Activated CD8-positive, alpha-beta T cell treated with anti-CD3 and anti-CD28 coated beads, Interleukin-2, amount 10 ng/mL, durations not matched to agents 7 days and 5 days (primary cell): ENCODE data around the gene HOXA10. TPM values are rescaled to one million over a fixed set of nuclear protein-coding genes. Genes with fewer than 3 reads are reported as not detected.

Experiments used
- ATAC-seq: fragments of 150-1000 bp; cut with Tn5 transposase; one replicate; pipeline ENCODE4 v1.10.0; 2021; ENCODE audit warnings: moderate library complexity
- CTCF ChIA-PET: fragments of 350-600 bp; sonication (Branson Sonifier 250); formaldehyde crosslinking; loops from one replicate; lab custom pipeline; 2021; ENCODE audit warnings: antibody characterized with exemption; lab: Charles Lee
- POLR2A ChIA-PET: fragments of 350-600 bp; sonication (Branson Sonifier 250); formaldehyde crosslinking; loops from one replicate; lab custom pipeline; 2021; ENCODE audit warnings: antibody characterized with exemption; lab: Charles Lee
- DNase-seq: peaks from one replicate; pipeline ENCODE4 v3.0.0-alpha.2; 2020
- H3K27ac Mint-ChIP-seq: one replicate; pipeline ENCODE4 v1.8.0; 2021; ENCODE audit warnings: mild to moderate bottlenecking, mixed read lengths
- H3K27me3 Mint-ChIP-seq: one replicate; pipeline ENCODE4 v1.8.0; 2021; ENCODE audit warnings: low read depth, mixed read lengths
- H3K36me3 Mint-ChIP-seq: one replicate; pipeline ENCODE4 v1.8.0; 2021; ENCODE audit warnings: low read depth, mixed read lengths
- H3K4me1 Mint-ChIP-seq: one replicate; pipeline ENCODE4 v1.8.0; 2021; ENCODE audit warnings: low read depth, mixed read lengths
- H3K4me3 Mint-ChIP-seq: one replicate; pipeline ENCODE4 v1.8.0; 2021; ENCODE audit warnings: mild to moderate bottlenecking, mixed read lengths
- H3K9me3 Mint-ChIP-seq: one replicate; pipeline ENCODE4 v1.8.0; 2022; ENCODE audit warnings: mixed read lengths; ENCODE audit not compliant: insufficient read depth
- total RNA-seq, 2 experiments: library from RNA; stranded (reverse); gene quantifications; one replicate each; pipeline ENCODE4 v1.2.3, GENCODE V29; 2021

The HOXA10 gene
- total RNA-seq, 2 experiments from 2014 or later = not detected

DNA sequence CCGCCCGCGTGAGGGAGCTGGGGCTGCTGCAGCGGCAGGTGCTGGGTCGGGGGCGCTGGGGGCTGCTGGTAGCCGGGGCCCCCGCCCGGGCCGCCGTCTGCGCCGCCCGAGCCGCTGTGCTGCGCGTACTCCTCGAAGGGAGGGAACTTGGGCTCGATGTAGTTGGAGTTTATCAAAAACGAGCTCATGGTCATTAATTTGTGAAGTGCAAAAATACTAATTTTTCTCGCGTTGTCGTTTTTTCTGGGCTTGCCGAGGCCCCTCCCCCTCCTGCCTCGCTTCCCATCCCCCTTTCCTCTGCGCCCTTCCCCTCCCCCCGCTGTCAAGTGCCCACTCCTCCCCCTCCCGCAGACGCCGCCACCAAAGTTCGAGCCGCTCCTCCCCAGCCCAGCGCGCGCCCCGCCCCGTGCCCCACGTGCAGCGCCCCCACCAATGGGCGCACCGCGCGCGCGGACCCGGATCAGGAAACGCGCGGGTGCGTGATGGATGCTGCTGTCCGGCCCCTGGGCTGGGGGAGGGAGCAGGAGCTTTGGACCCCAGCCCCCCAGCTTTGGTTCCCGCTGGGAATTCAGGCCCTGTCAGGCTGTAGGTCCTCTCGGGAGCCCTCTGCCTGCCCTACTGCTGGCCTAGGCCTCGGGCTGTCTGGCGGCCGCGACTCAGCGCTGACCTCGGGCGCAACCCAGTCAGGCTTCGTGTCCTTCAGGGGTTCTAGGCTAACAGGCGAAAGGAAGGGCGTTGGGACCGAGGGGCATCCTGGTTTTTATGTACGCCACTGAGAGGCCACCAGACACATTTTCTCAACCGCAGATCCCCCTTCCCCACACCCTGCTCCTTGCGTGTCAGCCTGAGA, 43.4 kb downstream of the HOXA10 start, which contains the start of gene HOXA4:
Gene HOXA4 (minus strand): TSS at position 218 of the 850 bp plus-strand sequence. CDS start 24 bp downstream, at position 194.
- Mint-ChIP-seq H3K9me3 (no peaks in the 10 kb centered on the region), H3K4me1 (peaks cover 18% of the 10 kb centered on the region), H3K27ac (no peak within 1 kb of the TSS), H3K4me3 (peak within 1 kb of the TSS; percentile 57), H3K27me3 (peaks cover 51% of the 10 kb centered on the region), H3K36me3 (no peaks in the 10 kb centered on the region)
- DNase-seq (peak; percentile 72), ATAC-seq (peak; percentile 93)
- ChIA-PET POLR2A (interaction anchor here (1.0 kb wide), 1 partner anchor 9 kb away, joined by 3 read pairs; no protein-coding TSS in a partner anchor), CTCF (interaction anchor here (1.2 to 2.1 kb wide), 3 partner anchors 13 to 34 kb away, joined by 3 to 6 read pairs (median 3); partner anchors contain the start of gene HOXA5)

GRCh38 chr7:27129729-27130539, 44.2 kb downstream of the HOXA10 start:
- ChIA-PET CTCF (interaction anchor here (1.2 to 2.1 kb wide), 3 partner anchors 14 to 33 kb away, joined by 3 to 6 read pairs (median 3); partner anchors contain the start of gene HOXA5), POLR2A (interaction anchor here (1.0 kb wide), 1 partner anchor 8 kb away, joined by 3 read pairs; no protein-coding TSS in a partner anchor)
- ATAC-seq = peak; percentile 41
- Mint-ChIP-seq H3K36me3 (no peaks in the 10 kb centered on the region), H3K9me3 (no peaks in the 10 kb centered on the region), H3K27ac (no peak overlapping the region), H3K4me3 (no peak overlapping the region), H3K27me3 (peaks cover 49% of the 10 kb centered on the region), H3K4me1 (peaks cover 12% of the 10 kb centered on the region)
- DNase-seq = no peak

- POLR2A ChIA-PET = no interaction called here
- no peaks in the 10 kb centered on the region for H3K36me3 Mint-ChIP-seq
Observed at GRCh38 chr7:27128776-27129728, 45.1 kb downstream of the HOXA10 start.

DNA sequence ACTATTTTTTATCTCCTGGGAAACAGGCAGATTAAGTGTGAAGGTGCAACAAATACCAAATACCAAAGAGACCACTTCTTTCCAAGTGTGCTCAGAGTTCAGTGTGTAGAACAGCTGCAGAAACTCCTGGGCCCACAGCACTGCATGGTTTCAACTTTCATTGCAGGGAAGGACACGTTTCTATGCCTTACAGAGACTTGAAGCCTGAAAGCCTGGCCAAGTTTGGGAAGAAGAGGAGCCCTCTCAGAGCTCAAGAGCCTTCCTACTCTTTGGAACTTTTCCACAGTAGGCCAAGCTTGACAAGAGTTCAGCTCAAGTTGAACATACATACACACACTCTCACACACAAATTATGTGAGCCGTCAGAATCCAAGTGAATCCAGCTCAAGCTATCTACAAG, 46.1 kb downstream of the HOXA10 start:
- no peaks in the 10 kb centered on the region for H3K4me1 Mint-ChIP-seq
- peaks cover 35% of the 10 kb centered on the region for H3K27me3 Mint-ChIP-seq
- H3K36me3 Mint-ChIP-seq = no peaks in the 10 kb centered on the region
- no peaks in the 10 kb centered on the region for H3K9me3 Mint-ChIP-seq
- no peak for ATAC-seq
- CTCF ChIA-PET = no interaction called here
- no peak overlapping the region for H3K27ac Mint-ChIP-seq
- H3K4me3 Mint-ChIP-seq = no peak overlapping the region
- POLR2A ChIA-PET = no interaction called here
- no peak for DNase-seq

More at GRCh38 chr7:27128776-27129728, 45.1 kb downstream of the HOXA10 start:
- no peak overlapping the region for H3K4me3 Mint-ChIP-seq
- ATAC-seq (no peak), DNase-seq (no peak)
- H3K27me3 Mint-ChIP-seq = peaks cover 42% of the 10 kb centered on the region
- no peak overlapping the region for H3K27ac Mint-ChIP-seq
- no peaks in the 10 kb centered on the region for H3K9me3 Mint-ChIP-seq
- CTCF ChIA-PET = no interaction called here
- H3K4me1 Mint-ChIP-seq = peaks cover 4% of the 10 kb centered on the region

GRCh38 chr7:27126596-27127327, 47.4 kb downstream of the HOXA10 start:
- ATAC-seq = no peak
- Mint-ChIP-seq H3K9me3 (no peaks in the 10 kb centered on the region), H3K36me3 (no peaks in the 10 kb centered on the region), H3K4me3 (no peak overlapping the region), H3K4me1 (peaks cover 2% of the 10 kb centered on the region), H3K27me3 (peaks cover 30% of the 10 kb centered on the region), H3K27ac (no peak overlapping the region)
- POLR2A ChIA-PET = no interaction called here
- CTCF ChIA-PET = interaction anchor here (0.9 kb wide), 1 partner anchor 24 kb away, joined by 3 read pairs; no protein-coding TSS in a partner anchor
- no peak for DNase-seq

DNA sequence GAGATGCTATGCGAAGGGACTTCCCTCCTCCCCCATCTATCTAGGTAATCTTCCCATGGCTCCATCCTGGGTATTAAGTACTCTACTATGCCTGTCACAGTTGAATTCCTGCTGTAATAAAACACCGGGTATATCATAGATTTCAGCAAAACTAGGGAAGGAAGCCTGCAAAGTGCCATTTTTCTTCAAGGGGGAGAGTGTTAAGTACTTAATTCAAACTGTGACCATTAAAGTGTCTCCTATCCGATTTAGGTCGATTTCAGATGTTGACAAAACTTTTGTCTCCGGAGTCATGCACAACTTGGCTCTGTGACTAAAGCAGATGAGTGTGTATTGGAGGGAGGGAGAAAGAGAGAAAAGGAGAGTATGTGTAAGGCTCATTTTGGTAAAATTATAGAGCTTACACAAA, 48.1 kb downstream of the HOXA10 start:
- Mint-ChIP-seq H3K4me3 (no peak overlapping the region), H3K36me3 (no peaks in the 10 kb centered on the region), H3K27me3 (peaks cover 28% of the 10 kb centered on the region), H3K9me3 (no peaks in the 10 kb centered on the region), H3K27ac (no peak overlapping the region), H3K4me1 (peaks cover 2% of the 10 kb centered on the region)
- POLR2A ChIA-PET = no interaction called here
- CTCF ChIA-PET = interaction anchor here (0.9 kb wide), 1 partner anchor 24 kb away, joined by 3 read pairs; no protein-coding TSS in a partner anchor
- DNase-seq = no peak
- no peak for ATAC-seq

DNA sequence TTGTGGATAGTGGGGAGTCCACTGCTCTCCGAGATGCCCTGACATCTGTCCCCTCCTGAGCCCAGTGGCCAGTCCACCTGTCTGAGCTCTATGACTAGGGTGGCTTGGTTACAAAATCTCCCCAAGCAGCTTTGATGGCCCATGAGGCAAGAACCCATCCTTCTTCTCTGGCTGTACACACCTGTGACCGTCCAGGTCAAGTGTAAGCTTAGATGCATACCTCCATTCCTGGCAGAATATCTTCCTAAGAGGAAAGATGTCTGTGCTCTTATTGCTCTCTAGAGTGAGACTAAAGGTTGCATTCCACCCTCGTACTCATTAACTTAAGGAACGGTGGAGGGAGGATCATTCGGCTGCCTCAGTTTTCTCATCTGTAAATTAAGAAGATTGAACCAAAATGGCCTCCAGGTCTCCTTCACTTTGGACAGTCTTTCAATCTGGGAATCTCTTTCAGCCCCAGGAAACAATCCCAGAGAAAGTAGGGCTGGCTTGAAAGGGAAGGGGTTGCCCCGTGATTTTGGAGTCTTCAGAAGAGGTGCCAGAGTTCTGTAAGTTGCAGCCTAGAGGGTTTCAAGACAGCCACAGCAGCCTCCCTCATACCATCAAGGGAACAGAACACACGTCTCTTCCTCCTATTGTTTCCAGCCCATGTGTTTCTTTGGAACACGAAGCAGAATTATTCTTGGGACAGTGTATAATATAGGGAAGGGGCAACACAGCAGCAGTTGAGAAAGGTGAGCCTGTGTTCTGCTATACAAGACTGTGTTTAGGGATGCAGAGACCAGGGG, 49.0 kb downstream of the HOXA10 start:
- no peaks in the 10 kb centered on the region for H3K9me3 Mint-ChIP-seq
- DNase-seq (no peak), ATAC-seq (no peak)
- H3K4me3 Mint-ChIP-seq = no peak overlapping the region
- H3K4me1 Mint-ChIP-seq = peaks cover 2% of the 10 kb centered on the region
- H3K27me3 Mint-ChIP-seq = peaks cover 28% of the 10 kb centered on the region
- no peaks in the 10 kb centered on the region for H3K36me3 Mint-ChIP-seq
- ChIA-PET CTCF (no interaction called here), POLR2A (no interaction called here)
- H3K27ac Mint-ChIP-seq = no peak overlapping the region

DNA sequence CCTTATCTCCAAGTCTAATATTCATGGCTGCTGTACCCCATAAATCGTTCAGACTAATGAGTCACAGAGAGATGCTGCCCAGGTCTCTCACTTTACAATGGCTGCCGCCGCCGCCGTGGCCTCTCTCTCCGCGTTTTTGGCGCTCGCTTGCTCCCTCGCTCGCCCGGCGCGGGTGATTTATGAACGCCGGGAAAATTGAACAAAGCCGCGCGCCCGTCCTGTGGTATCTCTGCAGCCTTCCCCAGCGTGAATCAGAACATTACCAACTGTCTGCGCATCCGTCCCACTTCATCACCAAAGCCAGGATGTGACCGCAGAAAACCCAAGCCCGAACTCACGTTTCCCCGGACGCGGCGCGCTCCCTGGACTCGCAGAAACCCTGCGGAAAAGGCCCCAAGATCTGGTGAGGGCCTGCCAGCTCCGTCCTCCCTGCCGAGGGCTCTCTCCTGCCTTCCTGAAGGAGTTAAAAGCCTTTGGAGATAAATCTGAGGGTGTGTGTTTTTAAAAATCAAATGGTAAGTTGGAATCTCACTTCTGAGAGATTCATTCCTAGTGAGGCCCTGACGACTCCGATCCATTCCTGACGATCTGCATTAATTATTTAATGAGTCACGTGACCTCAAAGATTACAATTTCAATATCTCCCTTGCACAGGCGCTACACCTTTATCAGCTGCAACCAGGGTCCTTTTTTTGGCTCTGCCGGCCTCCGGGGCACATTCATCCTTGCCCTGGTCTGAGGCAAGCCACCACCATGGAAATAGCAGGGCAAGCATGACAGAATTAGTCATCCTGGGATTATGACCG, 49.8 kb downstream of the HOXA10 start:
- no peak for DNase-seq
- Mint-ChIP-seq H3K36me3 (no peaks in the 10 kb centered on the region), H3K4me3 (no peak overlapping the region), H3K27ac (no peak overlapping the region), H3K9me3 (no peaks in the 10 kb centered on the region), H3K4me1 (peaks cover 2% of the 10 kb centered on the region), H3K27me3 (peaks cover 28% of the 10 kb centered on the region)
- CTCF ChIA-PET = no interaction called here
- POLR2A ChIA-PET = no interaction called here
- ATAC-seq = no peak

DNA sequence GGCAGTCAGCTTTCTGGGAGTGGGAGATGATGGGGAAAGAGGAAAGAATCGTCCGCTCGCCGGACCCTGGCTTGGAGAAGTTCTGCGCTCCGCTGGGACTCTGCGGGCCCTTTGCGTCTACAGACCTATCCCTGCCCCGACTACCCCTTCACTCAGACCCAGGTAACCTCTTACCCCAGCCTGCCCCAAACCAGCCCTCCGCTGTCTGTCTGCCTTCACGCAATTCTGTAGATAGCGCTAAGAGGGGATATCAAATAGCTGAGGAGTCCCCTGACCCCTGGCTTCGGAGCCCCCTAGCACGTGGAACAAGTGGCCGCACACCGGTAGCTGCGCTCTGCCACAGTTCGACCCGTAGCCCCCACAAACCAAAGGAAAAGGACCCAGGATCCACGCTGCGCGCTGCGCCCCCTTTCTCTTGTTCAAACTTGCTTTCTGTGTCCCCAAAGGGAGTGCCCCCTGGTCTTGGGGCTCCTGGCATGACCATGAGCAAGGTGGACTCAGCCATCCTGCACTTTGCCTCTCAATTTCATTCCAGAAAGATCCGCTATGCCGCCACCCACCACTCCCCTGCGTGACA, 50.6 kb downstream of the HOXA10 start:
- Mint-ChIP-seq H3K9me3 (no peaks in the 10 kb centered on the region), H3K27ac (no peak overlapping the region), H3K27me3 (peaks cover 23% of the 10 kb centered on the region), H3K4me3 (no peak overlapping the region), H3K4me1 (peaks cover 2% of the 10 kb centered on the region), H3K36me3 (no peaks in the 10 kb centered on the region)
- DNase-seq (no peak), ATAC-seq (no peak)
- POLR2A ChIA-PET = no interaction called here
- CTCF ChIA-PET = no interaction called here
